WERI-Rb-1 (cell line): ENCODE data around the gene RAD17.

Experiments
- DNase-seq: peaks from one replicate; pipeline ENCODE4 v3.0.0-alpha.2; 2020
- H3K27ac ChIP-seq: fragments of 250-450 bp; sonication (Bioruptor Pico); 2 replicates; pipeline ENCODE4 v1.5.1; 2020; ENCODE audit warnings: mild to moderate bottlenecking, moderate library complexity
- H3K27me3 ChIP-seq: fragments of 250-450 bp; sonication (Bioruptor Pico); 2 replicates; pipeline ENCODE4 v1.5.1; 2021; ENCODE audit warnings: mild to moderate bottlenecking, low read depth, moderate library complexity; ENCODE audit not compliant: insufficient read depth, severe bottlenecking
- H3K36me3 ChIP-seq: fragments of 250-450 bp; sonication (Bioruptor Pico); 2 replicates; pipeline ENCODE4 v1.5.1; 2020; ENCODE audit warnings: mild to moderate bottlenecking, moderate library complexity
- H3K4me3 ChIP-seq: 2 replicates; pipeline ENCODE4 v1.5.1; 2011; ENCODE audit warnings: low read depth, mild to moderate bottlenecking, control low read depth, low read length
- H3K9me3 ChIP-seq: fragments of 250-450 bp; sonication (Bioruptor Pico); 2 replicates; pipeline ENCODE4 v1.5.1; 2021; ENCODE audit warnings: mild to moderate bottlenecking, moderate library complexity; ENCODE audit not compliant: severe bottlenecking
- CTCF ChIP-seq: IDR thresholded peaks from 2 replicates; pipeline ENCODE4 v1.5.1; 2011; ENCODE audit warnings: low read depth, mild to moderate bottlenecking, control low read depth, inconsistent platforms, low read length

The RAD17 gene

GRCh38 chr5:69415584-69415958, 46.0 kb downstream of the RAD17 start:
- Histone ChIP-seq H3K27ac (peak overlapping the region; percentile 69), H3K4me3 (peak overlapping the region; percentile 71), H3K9me3 (peaks cover 2% of the 10 kb centered on the region), H3K36me3 (peaks cover 11% of the 10 kb centered on the region), H3K27me3 (no peaks in the 10 kb centered on the region)
- peak; percentile 38 for DNase-seq
- TF ChIP-seq CTCF: no peak

GRCh38 chr5:69416180-69416579, 46.6 kb downstream of the RAD17 start:
- Histone ChIP-seq H3K4me3 (peak overlapping the region; percentile 71), H3K27ac (peak overlapping the region; percentile 69), H3K27me3 (no peaks in the 10 kb centered on the region), H3K36me3 (peaks cover 11% of the 10 kb centered on the region), H3K9me3 (peaks cover 2% of the 10 kb centered on the region)
- peak; percentile 24 for DNase-seq
- TF ChIP-seq CTCF: no peak

- Histone ChIP-seq H3K27ac (no peak overlapping the region), H3K27me3 (no peaks in the 10 kb centered on the region), H3K4me3 (no peak overlapping the region), H3K9me3 (peaks cover 2% of the 10 kb centered on the region), H3K36me3 (peaks cover 8% of the 10 kb centered on the region)
- TF ChIP-seq CTCF: no peak
- DNase-seq: no peak
Observed at GRCh38 chr5:69416699-69417098, 47.1 kb downstream of the RAD17 start.

- H3K36me3 ChIP-seq: peaks cover 8% of the 10 kb centered on the region
- no peaks in the 10 kb centered on the region for H3K27me3 ChIP-seq
- peaks cover 2% of the 10 kb centered on the region for H3K9me3 ChIP-seq
- no peak for TF ChIP-seq CTCF
- no peak overlapping the region for H3K4me3 ChIP-seq
- DNase-seq: no peak
- H3K27ac ChIP-seq: no peak overlapping the region
Observed at GRCh38 chr5:69418554-69418953, 48.9 kb downstream of the RAD17 start.

GRCh38 chr5:69431424-69432303, 62.0 kb downstream of the RAD17 start:
- Histone ChIP-seq H3K27me3 (no peaks in the 10 kb centered on the region), H3K9me3 (no peaks in the 10 kb centered on the region), H3K27ac (no peak overlapping the region), H3K36me3 (peaks cover 31% of the 10 kb centered on the region), H3K4me3 (no peak overlapping the region)
- no peak for DNase-seq
- TF ChIP-seq CTCF: no peak
